Epidermal melanocyte (primary cell): ENCODE results near the gene PPIAL4G.
"Not testable (repeated sequence)": the region's sequence is repeated elsewhere in the genome, so short reads cannot be mapped to it uniquely, and the experiment has no call there.

Experiments used
- DNase-seq: peaks from one replicate; pipeline ENCODE4 v3.0.0; 2011; ENCODE audit warnings: low spot score; ENCODE audit not compliant: insufficient read length

Gene PPIAL4G

DNA sequence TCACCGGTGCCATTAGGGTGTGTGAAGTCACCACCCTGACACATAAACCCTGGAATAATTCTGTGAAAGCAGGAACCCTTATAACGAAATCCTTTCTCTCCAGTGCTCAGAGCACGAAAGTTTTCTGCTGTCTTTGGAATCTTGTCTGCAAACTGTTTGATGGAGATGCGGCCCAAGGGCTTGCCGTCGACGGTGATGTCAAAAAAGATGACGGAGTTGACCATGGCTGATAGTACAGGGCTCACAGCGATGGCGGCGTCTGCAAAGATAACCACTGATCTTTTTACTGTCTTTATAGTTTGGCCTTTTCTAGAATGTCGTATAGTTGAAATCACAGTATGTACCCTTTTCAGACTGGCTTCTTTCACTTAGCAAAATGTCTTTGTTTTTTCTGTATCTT is at the start of gene PPIAL4G:
TSS of gene PPIAL4G (minus strand) at position 274 of the 400 bp plus-strand sequence. CDS start at position 224, 50 bp downstream.
- DNase-seq, result not testable (repeated sequence)

DNA sequence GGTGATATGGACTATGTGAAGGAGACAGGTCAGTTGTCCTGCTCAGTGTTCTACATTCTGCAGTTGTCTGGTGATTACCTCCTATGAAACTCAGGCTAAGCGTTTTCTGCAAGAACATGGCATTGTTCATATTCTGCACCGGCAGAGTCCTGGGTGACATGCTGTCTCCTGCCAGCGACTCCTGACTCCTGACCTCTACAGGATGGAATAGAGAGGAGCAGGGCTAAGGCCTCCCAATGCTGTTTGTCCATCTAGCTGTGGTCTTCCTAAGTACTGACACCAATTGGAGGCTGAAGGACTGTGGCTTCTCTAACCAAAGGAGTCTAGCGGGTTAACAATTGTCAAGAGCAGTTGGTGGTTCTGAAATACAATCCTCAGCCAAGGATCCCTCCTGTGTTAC is 49.1 kb upstream of the PPIAL4G start:
- not testable (repeated sequence) for DNase-seq

DNA sequence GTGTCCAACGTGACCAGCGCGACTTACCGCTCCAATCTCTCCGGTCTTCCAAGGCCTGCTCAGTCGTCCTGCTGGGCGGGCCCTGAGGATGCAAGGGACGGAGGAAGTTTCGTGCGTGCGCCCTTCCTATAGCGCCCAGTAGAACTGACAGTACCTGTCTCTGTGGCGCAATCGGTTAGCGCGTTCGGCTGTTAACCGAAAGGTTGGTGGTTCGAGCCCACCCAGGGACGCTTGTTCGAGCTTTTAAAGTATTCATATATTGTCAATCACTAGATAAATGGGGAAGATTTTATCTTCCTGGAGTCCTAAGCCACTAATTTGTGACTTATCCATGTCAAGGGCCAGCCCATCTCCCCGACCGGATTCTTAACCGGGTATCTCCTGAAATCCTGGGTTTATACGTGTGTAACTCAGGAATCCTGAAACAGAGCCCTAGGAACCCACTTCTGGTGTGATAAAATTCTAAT is 46.0 kb upstream of the PPIAL4G start:
- DNase-seq, result not testable (repeated sequence)

DNA sequence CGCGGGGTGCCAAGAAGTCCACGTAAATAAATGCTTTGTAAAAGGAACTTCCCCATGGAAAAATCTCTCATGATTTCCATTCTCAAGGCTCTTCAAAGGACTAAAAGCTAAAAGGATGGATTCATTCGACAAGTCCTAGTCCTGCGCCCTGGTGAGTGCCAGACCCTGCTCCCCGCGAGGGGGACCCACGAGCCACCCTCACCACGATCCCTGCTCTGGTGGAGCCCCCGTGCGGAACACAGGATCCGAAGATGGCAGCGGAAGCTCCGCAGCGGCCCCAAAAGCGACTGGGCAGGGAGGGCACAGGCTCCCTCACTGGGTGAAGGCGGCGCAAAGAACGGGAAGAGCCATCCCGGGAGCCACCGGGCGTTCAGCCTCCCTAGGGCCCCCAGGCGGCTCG is 45.5 kb upstream of the PPIAL4G start:
- DNase-seq, result not testable (repeated sequence)

DNA sequence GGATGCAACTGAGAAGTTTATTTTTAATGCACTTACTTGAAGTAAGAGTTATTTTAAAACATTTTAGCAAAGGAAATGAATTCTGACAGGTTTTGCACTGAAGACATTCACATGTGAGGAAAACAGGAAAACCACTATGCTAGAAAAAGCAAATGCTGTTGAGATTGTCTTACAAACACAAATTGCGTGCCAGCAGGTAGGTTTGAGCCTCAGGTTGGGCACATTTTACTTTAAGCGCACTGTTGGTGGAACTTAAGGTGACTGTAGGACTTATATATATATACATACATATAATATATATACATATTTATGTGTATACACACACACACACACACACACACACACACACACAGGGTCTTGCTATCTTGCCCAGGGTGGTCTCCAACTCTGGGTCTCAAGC is 43.5 kb upstream of the PPIAL4G start:
- not testable (repeated sequence) for DNase-seq

DNA sequence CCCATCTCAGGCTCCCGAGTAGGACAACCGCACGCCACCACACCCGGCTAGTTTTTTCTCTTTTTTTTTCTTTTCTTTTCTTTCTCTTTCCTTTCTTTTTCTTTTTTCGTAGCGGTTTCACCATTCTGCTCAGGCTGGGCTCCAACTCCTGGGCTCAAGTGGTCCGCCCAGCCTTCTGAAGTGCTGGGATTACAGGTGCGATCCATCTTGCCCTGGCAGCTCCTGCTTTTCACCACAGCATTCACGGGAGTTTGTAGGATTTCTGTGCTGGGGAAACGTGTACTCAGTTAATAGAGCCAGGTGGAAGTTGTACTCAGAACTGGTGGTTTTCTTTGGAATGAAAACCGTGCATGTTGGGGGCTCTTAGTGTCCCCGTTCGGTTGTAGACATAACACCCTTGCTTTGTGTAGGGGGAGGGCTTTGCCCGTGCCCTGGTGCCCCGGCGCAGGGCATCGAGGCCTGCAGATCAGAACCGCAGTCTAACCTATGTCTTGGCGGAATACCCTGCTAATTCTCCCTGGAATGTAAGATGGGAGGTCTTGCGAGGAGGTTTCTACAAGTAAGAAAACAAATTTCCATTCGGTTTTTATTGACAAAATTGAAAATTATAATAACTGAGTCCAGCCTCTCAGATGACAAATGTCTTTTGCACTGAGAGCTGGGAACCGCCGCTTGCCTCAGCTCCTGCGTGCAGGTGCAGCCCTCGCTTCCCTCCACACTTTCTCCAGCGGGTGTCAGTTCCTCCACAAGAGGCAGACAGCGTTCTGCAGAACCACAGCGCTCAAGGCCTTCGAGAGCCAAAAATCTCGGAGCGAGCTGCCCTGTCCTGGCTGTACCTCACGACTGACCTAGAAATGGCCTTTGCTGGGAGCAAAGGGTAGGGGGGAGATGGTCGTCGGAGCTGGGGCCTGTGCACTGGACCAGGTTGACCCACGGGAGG is 40.4 kb upstream of the PPIAL4G start:
- not testable (repeated sequence) for DNase-seq

DNA sequence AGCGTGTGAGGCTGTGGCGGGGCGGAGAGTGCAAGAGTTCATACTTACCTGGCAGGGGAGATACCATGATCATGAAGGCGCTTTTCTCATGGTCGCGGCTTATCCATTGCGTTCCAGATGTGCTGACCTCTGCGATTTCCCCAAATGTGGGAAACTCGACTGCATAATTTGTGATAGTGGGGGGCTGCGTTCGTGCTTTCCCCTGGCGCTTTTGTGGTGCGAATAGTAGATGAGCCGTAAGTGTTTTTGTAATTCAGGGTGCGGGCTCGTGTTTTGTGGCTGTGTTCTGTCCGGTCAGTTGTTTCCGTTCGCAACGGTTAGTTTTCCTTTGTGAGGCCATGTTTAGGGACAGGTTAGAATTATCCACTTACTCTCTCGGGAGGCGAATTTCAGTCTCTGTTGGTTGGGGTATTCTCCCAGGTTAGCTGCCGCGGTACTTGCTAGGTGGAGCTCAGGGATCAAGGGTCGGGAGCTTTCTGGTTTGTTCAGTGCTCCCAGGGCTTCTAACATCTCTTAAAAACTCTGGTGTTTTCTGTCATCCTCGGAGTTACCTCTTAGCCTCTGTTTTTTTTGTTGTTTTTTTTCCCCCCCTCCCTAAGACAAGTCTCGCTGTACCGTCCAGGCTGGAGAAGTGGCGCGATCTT is 39.6 kb upstream of the PPIAL4G start:
- not testable (repeated sequence) for DNase-seq

DNA sequence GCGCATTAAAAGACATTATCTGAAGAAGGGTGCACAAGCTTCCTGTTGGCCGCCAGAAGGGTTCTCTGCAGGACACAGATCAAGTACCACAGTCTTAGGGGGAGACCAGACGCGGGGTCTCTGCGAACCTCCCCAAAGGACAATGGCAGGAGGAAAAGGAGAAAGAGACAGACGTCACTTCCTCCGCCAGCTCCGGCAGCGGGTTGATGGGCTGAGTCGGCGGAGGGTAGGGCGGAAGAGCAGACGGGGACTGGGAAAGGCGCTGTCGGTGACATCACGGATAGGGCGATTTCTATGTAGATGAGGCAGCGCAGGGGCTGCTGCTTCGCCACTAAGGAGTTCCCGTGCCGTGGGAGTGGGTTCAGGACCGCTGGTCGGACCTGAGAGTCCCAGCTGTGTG is 39.0 kb upstream of the PPIAL4G start:
- DNase-seq, result not testable (repeated sequence)

DNA sequence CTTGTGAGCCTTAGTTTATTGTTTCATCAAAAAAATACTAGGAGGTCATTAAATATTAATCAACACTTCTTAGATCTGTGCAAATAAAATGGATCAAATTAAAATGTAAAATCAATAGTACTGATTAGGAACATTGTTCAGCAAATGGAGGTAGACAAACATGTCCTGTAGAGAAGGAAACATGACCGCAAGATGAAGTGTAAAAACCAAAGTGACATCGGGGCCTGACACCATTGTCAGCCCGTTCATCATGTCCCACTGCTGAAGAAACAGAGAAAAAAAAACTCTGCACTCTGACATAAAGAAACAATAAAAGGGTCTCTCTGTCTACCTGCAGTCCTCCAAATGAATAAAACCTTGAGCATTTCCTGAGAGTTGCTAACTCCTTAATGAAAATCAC is 31.2 kb upstream of the PPIAL4G start:
- not testable (repeated sequence) for DNase-seq

DNA sequence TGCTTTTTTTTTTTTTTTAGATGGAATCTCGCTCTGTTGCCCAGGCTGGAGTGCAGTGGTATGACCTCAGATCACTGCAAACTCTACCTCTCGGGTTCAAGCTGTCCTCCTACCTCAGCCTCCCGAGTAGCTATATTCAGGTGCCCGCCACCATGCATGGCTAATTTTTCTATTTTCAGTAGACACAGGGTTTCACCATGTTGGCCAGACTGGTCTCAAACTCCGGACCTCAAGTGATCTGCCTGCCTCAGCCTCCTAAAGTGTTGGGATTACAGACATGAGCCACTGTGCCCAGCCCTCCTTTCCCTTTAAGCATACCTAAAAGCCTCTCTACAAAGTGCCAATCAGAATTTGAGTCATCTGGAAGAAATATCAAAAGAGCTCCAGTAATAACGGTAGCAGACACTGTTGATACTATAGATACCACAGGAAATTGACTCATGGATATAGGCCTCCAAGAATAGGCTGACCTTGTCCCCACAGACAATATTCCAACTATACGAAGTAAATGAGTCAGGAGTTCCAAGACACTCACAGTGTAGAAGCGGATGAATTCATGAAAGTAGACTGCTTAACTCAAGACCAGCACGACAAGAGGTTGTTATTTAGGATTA is 29.6 kb upstream of the PPIAL4G start:
- not testable (repeated sequence) for DNase-seq

DNA sequence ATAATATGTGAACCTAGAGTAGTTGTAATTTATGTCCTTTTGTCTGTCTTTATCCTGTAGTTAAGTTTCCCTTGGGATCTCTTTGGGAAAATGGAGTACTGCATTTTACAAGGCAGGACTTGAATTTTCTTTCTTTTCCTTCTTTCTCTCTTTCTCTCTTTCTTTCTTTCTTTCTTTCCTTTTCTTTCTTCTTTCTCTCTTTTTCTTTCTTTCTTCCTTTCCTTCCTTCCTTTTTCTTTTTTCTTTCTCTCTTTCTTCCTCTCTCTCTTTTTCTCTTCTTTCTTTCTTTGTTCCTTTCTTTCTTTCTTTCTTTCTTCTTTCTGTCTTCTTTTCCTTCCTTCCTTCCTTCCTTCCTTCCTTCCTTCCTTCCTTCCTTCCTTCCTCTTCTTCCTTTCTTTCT is 10.8 kb upstream of the PPIAL4G start:
- DNase-seq, result not testable (repeated sequence)

DNA sequence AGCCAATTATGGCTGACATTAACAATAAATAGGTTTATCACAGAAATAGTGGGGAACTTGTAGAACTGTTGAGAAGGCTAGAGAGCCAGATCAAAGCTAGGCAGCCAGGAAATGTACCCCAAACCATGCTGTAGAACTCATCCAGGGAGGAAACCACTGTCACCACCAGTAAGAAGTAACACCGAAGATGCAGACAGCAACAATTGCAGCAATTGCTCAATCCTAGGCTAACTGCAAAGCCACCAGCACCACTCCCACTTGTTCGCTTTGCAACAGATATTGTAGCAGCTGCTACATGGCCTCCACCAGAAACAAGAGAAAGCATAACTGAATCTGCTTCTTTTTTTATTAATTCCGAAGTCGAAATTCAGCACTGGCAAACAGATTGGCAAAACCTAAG is 2.0 kb downstream of the PPIAL4G start:
- not testable (repeated sequence) for DNase-seq

DNA sequence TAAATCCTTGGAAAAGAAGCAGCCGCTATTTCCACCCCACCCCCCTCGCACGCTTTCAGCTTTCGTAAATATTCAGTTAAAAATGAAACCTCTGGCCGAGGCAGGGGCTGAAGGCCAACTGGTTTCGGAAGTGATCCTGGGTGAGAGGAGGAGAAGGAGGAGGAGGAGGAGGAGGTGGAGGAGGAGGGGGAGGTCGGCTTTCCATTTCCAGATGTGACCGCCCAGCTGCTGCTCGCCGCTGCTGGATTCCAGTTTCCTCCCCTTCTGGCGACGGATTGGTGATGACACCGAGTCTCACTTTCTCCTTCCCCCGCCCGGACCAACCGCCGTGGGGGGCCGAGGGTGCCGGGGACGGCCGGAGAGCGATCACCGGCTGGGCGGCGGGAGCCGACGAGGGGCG is 23.4 kb downstream of the PPIAL4G start:
- not testable (repeated sequence) for DNase-seq

DNA sequence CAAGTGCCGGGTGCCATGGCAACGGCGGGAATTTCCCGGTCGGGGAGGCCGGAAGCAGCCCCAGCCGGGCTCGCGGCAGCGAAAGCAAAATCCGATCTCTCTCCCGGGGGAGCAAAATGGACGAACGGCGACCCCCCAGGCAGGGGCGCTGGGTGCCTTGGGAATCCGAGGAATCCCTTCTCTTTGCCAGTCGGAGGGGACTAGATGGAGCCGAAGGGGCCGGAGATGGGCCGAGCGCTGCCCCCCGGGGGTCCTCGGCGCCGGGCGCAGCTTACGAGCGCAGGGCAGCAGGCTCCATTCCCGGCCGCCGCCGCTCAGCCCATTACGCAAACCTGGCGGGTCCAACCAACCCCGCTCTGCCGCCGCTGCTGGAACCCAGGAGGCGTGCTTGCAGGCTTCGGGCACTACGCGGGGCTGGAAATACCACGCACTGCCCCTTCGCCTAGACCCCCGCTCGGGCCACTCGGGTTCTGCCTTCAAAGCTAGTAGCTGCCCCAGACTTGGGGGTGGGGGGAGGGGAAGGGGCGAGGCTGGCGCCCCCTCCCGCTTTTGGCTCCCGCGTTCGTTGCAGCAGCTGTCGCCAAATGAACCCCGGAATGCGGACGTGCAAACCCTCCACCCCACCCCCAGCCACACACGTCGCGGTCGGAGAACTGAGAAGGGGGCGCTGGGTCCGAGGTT is 24.1 kb downstream of the PPIAL4G start:
- DNase-seq, result peak; percentile 1

DNA sequence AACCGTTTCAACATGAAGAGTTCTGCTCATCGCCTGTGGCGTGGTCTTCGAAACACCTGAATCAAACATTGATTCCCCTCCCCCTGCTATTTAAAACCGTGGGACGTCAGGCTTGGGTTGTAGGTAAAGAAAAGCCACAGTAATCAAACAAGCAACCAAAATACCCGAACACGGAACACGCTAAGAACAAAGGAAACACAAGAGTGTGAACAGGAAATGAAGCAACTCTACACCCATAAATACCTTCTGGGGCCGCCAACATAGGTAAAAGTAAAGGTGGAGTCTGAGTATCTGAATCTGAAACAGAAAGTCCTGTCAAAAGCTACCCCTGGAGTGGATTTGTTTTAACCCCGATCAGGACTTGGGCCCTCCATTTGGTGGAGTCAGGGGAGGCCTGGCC is 24.7 kb downstream of the PPIAL4G start:
- DNase-seq, result not testable (repeated sequence)

DNA sequence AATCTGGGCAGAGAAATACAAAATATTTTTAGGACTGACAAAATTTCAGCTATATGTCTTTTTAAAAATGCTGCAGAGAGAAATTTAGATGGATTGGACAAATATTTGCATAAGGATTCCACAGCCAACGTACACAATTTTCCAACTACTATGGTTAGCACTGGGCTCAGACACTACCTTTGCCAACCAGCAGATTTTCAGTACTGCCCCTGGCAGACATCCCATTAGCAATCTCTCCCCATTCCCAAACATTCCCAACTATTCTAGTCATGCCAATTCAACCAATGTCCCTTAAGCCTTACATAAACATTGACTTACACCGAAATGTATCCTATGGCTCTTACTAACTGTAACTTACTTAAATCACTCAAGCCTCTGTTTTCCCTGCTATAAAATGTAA is 30.3 kb downstream of the PPIAL4G start:
- DNase-seq, result not testable (repeated sequence)

DNA sequence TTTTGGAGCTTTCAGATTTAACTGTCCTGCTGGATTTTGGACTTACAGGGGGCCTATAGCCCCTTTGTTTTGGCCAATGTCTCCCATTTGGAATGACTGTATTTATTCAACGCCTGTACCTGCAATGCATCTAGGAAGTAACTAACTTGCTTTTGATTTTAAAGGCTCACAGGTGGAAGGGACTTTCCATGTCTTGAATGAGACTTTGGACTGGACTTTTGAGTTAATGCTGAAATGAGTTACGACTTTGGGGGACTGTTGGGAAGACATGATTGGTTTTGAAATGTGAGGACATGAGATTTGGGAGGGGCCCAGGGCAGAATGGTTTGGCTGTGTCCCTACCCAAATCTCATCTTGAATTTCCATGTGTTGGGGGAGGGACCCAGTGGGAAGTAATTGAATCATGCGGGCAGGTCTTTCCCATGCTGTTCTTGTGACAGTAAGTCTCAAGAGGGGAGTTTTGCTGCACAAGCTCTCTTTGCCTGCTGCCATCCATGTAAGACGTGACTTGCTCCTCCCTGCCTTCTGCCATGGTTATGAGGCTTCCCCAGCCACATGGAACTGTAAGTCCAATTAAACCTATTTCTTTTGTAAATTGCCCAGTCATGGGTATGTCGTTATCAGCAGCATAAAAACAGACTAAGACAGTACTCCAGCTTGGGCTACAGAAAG is 43.3 kb downstream of the PPIAL4G start:
- not testable (repeated sequence) for DNase-seq

DNA sequence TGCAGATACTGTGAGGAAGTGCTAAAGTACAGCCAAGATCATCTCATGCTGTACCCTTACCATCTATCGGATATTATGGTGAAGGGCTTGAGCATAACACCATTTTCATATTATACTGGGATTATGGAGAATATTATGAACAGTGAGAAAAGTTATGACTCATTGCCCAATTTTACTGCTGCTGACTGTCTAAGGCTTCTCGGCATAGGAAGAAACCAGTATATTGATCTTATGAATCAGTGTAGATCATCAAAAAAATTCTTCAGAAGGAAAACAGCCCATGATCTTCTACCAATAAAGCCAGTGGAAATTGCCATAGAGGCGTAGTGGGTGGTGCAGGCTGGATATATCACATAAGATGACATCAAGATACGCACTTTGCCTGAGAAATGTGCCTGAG is 47.7 kb downstream of the PPIAL4G start:
- no peak for DNase-seq

DNA sequence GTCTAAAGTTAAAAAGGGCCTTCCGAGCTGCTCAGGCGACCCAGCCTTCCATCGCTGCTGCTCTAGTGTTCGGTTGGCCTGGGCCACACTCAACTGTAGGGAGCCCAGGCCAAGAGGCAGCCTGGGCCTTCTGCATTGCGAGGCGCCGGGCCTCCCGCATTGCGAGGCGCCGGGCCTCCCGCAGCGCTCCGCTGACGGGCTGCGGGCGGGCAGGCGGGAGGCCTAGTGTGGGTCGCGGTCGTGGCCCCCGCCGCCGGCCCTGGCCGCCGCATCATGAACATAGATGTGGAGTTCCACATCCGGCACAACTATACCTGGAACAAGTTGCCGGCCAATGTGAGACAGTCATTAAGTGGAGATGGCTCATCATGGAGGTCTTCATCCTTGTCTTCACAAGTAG is 48.3 kb downstream of the PPIAL4G start:
- DNase-seq, result no peak

DNA sequence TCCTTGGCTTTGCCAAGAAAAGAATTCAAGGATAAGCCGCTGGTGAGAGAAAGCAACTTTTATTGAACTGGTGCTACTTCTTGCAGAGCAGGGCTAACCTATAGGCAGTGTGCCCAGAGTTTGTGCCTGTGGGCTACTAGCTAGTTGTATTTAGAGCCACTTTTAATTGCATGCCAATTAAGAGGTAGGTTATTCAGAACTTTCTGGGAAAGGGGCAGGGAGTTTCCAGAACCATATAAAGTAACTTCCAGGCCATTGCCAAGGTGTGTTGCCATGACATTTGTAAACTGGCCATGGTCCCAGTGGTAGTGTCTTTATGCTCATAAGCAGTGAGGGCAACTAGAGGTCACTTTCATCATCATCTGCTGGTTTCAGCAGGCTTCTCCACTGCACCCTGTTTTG is 50.2 kb downstream of the PPIAL4G start:
- DNase-seq, result not testable (repeated sequence)
